ENCODE data around the gene ATG101.

Gene ATG101

GRCh38 chr12:52082669-52082987 lies 12.8 kb downstream of the ATG101 start:
- no peak for TF ChIP-seq CTCF (conservative IDR thresholded peaks at IDR 0.05; ENCODE audit: low read length)
- H3K4me3 ChIP-seq (ENCODE audit: low read length), result no peak overlapping the region
- DNase-seq (ENCODE audit: low read depth), result no peak

GRCh38 chr12:52082988-52083637 lies 13.3 kb downstream of the ATG101 start:
- peak; percentile 81 for DNase-seq (ENCODE audit: low read depth)
- no peak overlapping the region for H3K4me3 ChIP-seq (ENCODE audit: low read length)
- peak; percentile 96 for TF ChIP-seq CTCF (conservative IDR thresholded peaks at IDR 0.05; ENCODE audit: low read length)

- H3K4me3 ChIP-seq (ENCODE audit: low read length), result no peak overlapping the region
- no peak for TF ChIP-seq CTCF (conservative IDR thresholded peaks at IDR 0.05; ENCODE audit: low read length)
- DNase-seq (ENCODE audit: low read depth), result no peak
Observed at GRCh38 chr12:52083638-52083996, 13.8 kb downstream of the ATG101 start.

GRCh38 chr12:52084491-52085231 lies 14.9 kb downstream of the ATG101 start:
- no peak for TF ChIP-seq CTCF (conservative IDR thresholded peaks at IDR 0.05; ENCODE audit: low read length)
- no peak for DNase-seq (ENCODE audit: low read depth)
- H3K4me3 ChIP-seq (ENCODE audit: low read length), result no peak overlapping the region

GRCh38 chr12:52085682-52086180 lies 16.0 kb downstream of the ATG101 start:
- H3K4me3 ChIP-seq (ENCODE audit: low read length), result no peak overlapping the region
- no peak for TF ChIP-seq CTCF (conservative IDR thresholded peaks at IDR 0.05; ENCODE audit: low read length)
- no peak for DNase-seq (ENCODE audit: low read depth)

GRCh38 chr12:52086366-52086765 lies 16.6 kb downstream of the ATG101 start:
- H3K4me3 ChIP-seq (ENCODE audit: low read length), result no peak overlapping the region
- TF ChIP-seq CTCF (conservative IDR thresholded peaks at IDR 0.05; ENCODE audit: low read length), result no peak
- DNase-seq (ENCODE audit: low read depth), result peak; percentile 25
